CD4-positive, CD25-positive, alpha-beta regulatory T cell (primary cell): ENCODE results near the gene FBN3. TPM values are rescaled to one million over a fixed set of nuclear protein-coding genes. Genes with fewer than 3 reads are reported as not detected.
A peak's percentile ranks its signal among the peaks of the same experiment; 100 is the strongest.
"Not testable (repeated sequence)": the region's sequence is repeated elsewhere in the genome, so short reads cannot be mapped to it uniquely, and the experiment has no call there.

Experiments used
- ATAC-seq, 2 donors: fragments of 150-1000 bp; cut with Tn5 transposase; one replicate each; pipeline ENCODE4 v1.10.0; 2021; ENCODE audit warnings: low read depth in 2 of 2, moderate number of reproducible peaks in 2 of 2, moderate library complexity in 1 of 2
- DNase-seq, 3 donors: peaks; one replicate each; pipeline versions ENCODE4 v3.0.0 to v3.0.0-alpha.2; 2012 to 2022; ENCODE audit warnings: mixed read lengths in 1 of 3
- H3K27ac ChIP-seq: one replicate; pipeline ENCODE4 v1.7.0; 2013; ENCODE audit warnings: mild to moderate bottlenecking, low read length; ENCODE audit not compliant: insufficient read depth, poor library complexity, severe bottlenecking
- H3K27me3 ChIP-seq: one replicate; pipeline ENCODE4 v1.7.0; 2013; ENCODE audit warnings: low read length; ENCODE audit not compliant: control insufficient read depth, insufficient read depth
- H3K36me3 ChIP-seq: one replicate; pipeline ENCODE4 v1.7.0; 2013; ENCODE audit warnings: mild to moderate bottlenecking, low read length, moderate library complexity; ENCODE audit not compliant: control insufficient read depth, insufficient read depth
- H3K4me1 ChIP-seq: 2 replicates; pipeline ENCODE4 v1.7.0; 2013; ENCODE audit warnings: mild to moderate bottlenecking, low read length; ENCODE audit not compliant: insufficient read depth, control insufficient read depth, poor library complexity, severe bottlenecking
- H3K4me3 ChIP-seq: one replicate; pipeline ENCODE4 v1.7.0; 2013; ENCODE audit warnings: low read depth, mild to moderate bottlenecking, low read length, moderate library complexity
- H3K9me3 ChIP-seq, 2 experiments: 1 replicate in 1 of 2; 2 replicates in 1 of 2; pipeline ENCODE4 v1.7.0; 2013; ENCODE audit warnings: low read length in 2 of 2, mild to moderate bottlenecking in 1 of 2, moderate library complexity in 1 of 2; ENCODE audit not compliant: control insufficient read depth in 2 of 2
- H3K27ac Mint-ChIP-seq, 3 donors: one replicate each; pipeline ENCODE4 v1.8.0; 2020 to 2022; ENCODE audit warnings: mild to moderate bottlenecking in 3 of 3, mixed read lengths in 3 of 3, moderate library complexity in 2 of 3
- H3K27me3 Mint-ChIP-seq: one replicate; pipeline ENCODE4 v1.8.0; 2022; ENCODE audit warnings: mild to moderate bottlenecking, mixed read lengths
- H3K36me3 Mint-ChIP-seq: one replicate; pipeline ENCODE4 v1.8.0; 2020; ENCODE audit warnings: mixed read lengths
- H3K4me1 Mint-ChIP-seq, 4 donors: one replicate each; pipeline ENCODE4 v1.8.0; 2020 to 2022; ENCODE audit warnings: mixed read lengths in 4 of 4, mild to moderate bottlenecking in 1 of 4
- H3K4me3 Mint-ChIP-seq, 4 donors: one replicate each; pipeline ENCODE4 v1.8.0; 2020 to 2022; ENCODE audit warnings: mild to moderate bottlenecking in 4 of 4, mixed read lengths in 4 of 4, moderate library complexity in 3 of 4
- H3K9me3 Mint-ChIP-seq, 7 donors: one replicate each; pipeline ENCODE4 v1.8.0; 2020 to 2022; ENCODE audit warnings: mixed read lengths in 7 of 7, mild to moderate bottlenecking in 3 of 7, moderate library complexity in 2 of 7
- polyA plus RNA-seq, 4 donors: library from polyadenylated mRNA; unstranded; fragments of 300-500 nt; fragmentation: Illumina TruSeq; gene quantifications; one replicate each; pipeline ENCODE4 v1.2.3, GENCODE V29; 2021
- total RNA-seq: library from RNA; stranded (reverse); gene quantifications from one replicate; pipeline ENCODE4 v1.2.3, GENCODE V29; 2022

The FBN3 gene
- total and polyA plus RNA-seq, 5 donors from 2014 or later: 0.07 TPM; not detected in 4

GRCh38 chr19:8174706-8175105 is 25.3 kb upstream of the FBN3 start:
- H3K4me1 Mint-ChIP-seq: peaks cover 0 to 3% (median 1%) of the 10 kb centered on the region in 4 donors
- H3K4me1 ChIP-seq: no peaks in the 10 kb centered on the region

GRCh38 chr19:8168537-8168936 is 19.1 kb upstream of the FBN3 start:
- Histone ChIP-seq H3K9me3 (no peaks in the 10 kb centered on the region), H3K36me3 (no peaks in the 10 kb centered on the region), H3K27me3 (no peaks in the 10 kb centered on the region), H3K27ac (no peak overlapping the region), H3K4me3 (no peak overlapping the region), H3K4me1 (no peaks in the 10 kb centered on the region)
- no peaks in the 10 kb centered on the region for H3K36me3 Mint-ChIP-seq
- no peak overlapping the region for H3K27ac Mint-ChIP-seq
- H3K27me3 Mint-ChIP-seq: peaks cover 4% of the 10 kb centered on the region
- ATAC-seq (no peak), DNase-seq (no peak)
- no peaks in the 10 kb centered on the region for H3K9me3 Mint-ChIP-seq
- no peak overlapping the region for H3K4me3 Mint-ChIP-seq
- H3K4me1 Mint-ChIP-seq: no peaks in the 10 kb centered on the region

More at GRCh38 chr19:8174706-8175105, 25.3 kb upstream of the FBN3 start:
- Histone ChIP-seq H3K36me3 (no peaks in the 10 kb centered on the region), H3K4me3 (no peak overlapping the region), H3K9me3 (no peaks in the 10 kb centered on the region), H3K27ac (no peak overlapping the region), H3K27me3 (no peaks in the 10 kb centered on the region)
- no peaks in the 10 kb centered on the region for H3K27me3 Mint-ChIP-seq
- H3K4me3 Mint-ChIP-seq: no peak overlapping the region
- no peak overlapping the region for H3K27ac Mint-ChIP-seq
- no peaks in the 10 kb centered on the region for H3K36me3 Mint-ChIP-seq
- ATAC-seq (no peak), DNase-seq (no peak)
- no peaks in the 10 kb centered on the region for H3K9me3 Mint-ChIP-seq

- Histone ChIP-seq H3K9me3 (no peaks in the 10 kb centered on the region), H3K4me1 (no peaks in the 10 kb centered on the region), H3K4me3 (no peak overlapping the region), H3K27me3 (no peaks in the 10 kb centered on the region), H3K27ac (no peak overlapping the region), H3K36me3 (no peaks in the 10 kb centered on the region)
- Mint-ChIP-seq H3K9me3 (no peaks in the 10 kb centered on the region), H3K4me1 (no peaks in the 10 kb centered on the region), H3K27me3 (peaks cover 4% of the 10 kb centered on the region), H3K27ac (no peak overlapping the region), H3K4me3 (no peak overlapping the region), H3K36me3 (no peaks in the 10 kb centered on the region)
- ATAC-seq: no peak
- DNase-seq: no peak
Observed at GRCh38 chr19:8167985-8168384, 18.6 kb upstream of the FBN3 start.

GRCh38 chr19:8163759-8164158 is 14.4 kb upstream of the FBN3 start:
- Mint-ChIP-seq H3K27me3 (peaks cover 7% of the 10 kb centered on the region), H3K4me1 (no peaks in the 10 kb centered on the region), H3K36me3 (no peaks in the 10 kb centered on the region), H3K27ac (no peak overlapping the region), H3K4me3 (no peak overlapping the region), H3K9me3 (no peaks in the 10 kb centered on the region)
- ATAC-seq (no peak), DNase-seq (no peak)
- Histone ChIP-seq H3K4me3 (no peak overlapping the region), H3K27me3 (no peaks in the 10 kb centered on the region), H3K36me3 (no peaks in the 10 kb centered on the region), H3K4me1 (no peaks in the 10 kb centered on the region), H3K9me3 (no peaks in the 10 kb centered on the region), H3K27ac (no peak overlapping the region)

- Mint-ChIP-seq H3K27ac (no peak overlapping the region), H3K9me3 (no peaks in the 10 kb centered on the region), H3K4me3 (no peak overlapping the region), H3K27me3 (peaks cover 9% of the 10 kb centered on the region), H3K4me1 (peaks cover 0 to 2% (median 0%) of the 10 kb centered on the region in 4 donors), H3K36me3 (no peaks in the 10 kb centered on the region)
- DNase-seq: peak in 1 of 3 donors; percentile 51
- Histone ChIP-seq H3K4me1 (no peaks in the 10 kb centered on the region), H3K36me3 (no peaks in the 10 kb centered on the region), H3K27me3 (no peaks in the 10 kb centered on the region), H3K4me3 (no peak overlapping the region), H3K27ac (no peak overlapping the region), H3K9me3 (no peaks in the 10 kb centered on the region)
- no peak for ATAC-seq
Observed at GRCh38 chr19:8161135-8161646, 11.8 kb upstream of the FBN3 start.

GRCh38 chr19:8159322-8159721 is 9.9 kb upstream of the FBN3 start:
- not testable (repeated sequence) for H3K4me3 ChIP-seq, H3K4me1 Mint-ChIP-seq, H3K4me1 ChIP-seq, DNase-seq, H3K27me3 ChIP-seq, H3K9me3 ChIP-seq, ATAC-seq, H3K9me3 Mint-ChIP-seq, H3K36me3 Mint-ChIP-seq, H3K36me3 ChIP-seq, H3K27me3 Mint-ChIP-seq, H3K4me3 Mint-ChIP-seq, H3K27ac ChIP-seq, H3K27ac Mint-ChIP-seq

GRCh38 chr19:8158411-8159074 is 9.2 kb upstream of the FBN3 start:
- H3K36me3 ChIP-seq: no peaks in the 10 kb centered on the region
- no peaks in the 10 kb centered on the region for H3K36me3 Mint-ChIP-seq
- no peaks in the 10 kb centered on the region for H3K4me1 ChIP-seq
- no peak overlapping the region for H3K27ac Mint-ChIP-seq
- H3K9me3 Mint-ChIP-seq: no peaks in the 10 kb centered on the region
- peaks cover 13% of the 10 kb centered on the region for H3K27me3 Mint-ChIP-seq
- H3K27ac ChIP-seq: no peak overlapping the region
- ATAC-seq (peak; percentile 50 to 73), DNase-seq (peak; percentile 25 to 85 (median 69))
- H3K9me3 ChIP-seq: no peaks in the 10 kb centered on the region
- no peaks in the 10 kb centered on the region for H3K27me3 ChIP-seq
- H3K4me1 Mint-ChIP-seq: peaks cover 0 to 2% (median 0%) of the 10 kb centered on the region in 4 donors
- H3K4me3 ChIP-seq: no peak overlapping the region
- H3K4me3 Mint-ChIP-seq: no peak overlapping the region

GRCh38 chr19:8155318-8155717 is 5.9 kb upstream of the FBN3 start:
- H3K27ac ChIP-seq: no peak overlapping the region
- Mint-ChIP-seq H3K27me3 (peaks cover 22% of the 10 kb centered on the region), H3K36me3 (no peaks in the 10 kb centered on the region), H3K4me1 (peaks cover 0 to 2% (median 0%) of the 10 kb centered on the region in 4 donors), H3K27ac (no peak overlapping the region), H3K4me3 (no peak overlapping the region), H3K9me3 (no peaks in the 10 kb centered on the region)
- no peak for ATAC-seq
- no peaks in the 10 kb centered on the region for H3K36me3 ChIP-seq
- DNase-seq: no peak
- no peaks in the 10 kb centered on the region for H3K4me1 ChIP-seq
- no peaks in the 10 kb centered on the region for H3K9me3 ChIP-seq
- no peak overlapping the region for H3K4me3 ChIP-seq
- peaks cover 3% of the 10 kb centered on the region for H3K27me3 ChIP-seq
